ENCODE data around the gene PCCA. TPM values are rescaled to one million over a fixed set of nuclear protein-coding genes. Genes with fewer than 3 reads are reported as not detected.

PCCA gene
- total and polyA plus RNA-seq, 2 of the 13 experiments (the other 11 are each of a cell fraction or from before 2014, with no cell fraction given) = 15.0 to 32.2 TPM

DNA sequence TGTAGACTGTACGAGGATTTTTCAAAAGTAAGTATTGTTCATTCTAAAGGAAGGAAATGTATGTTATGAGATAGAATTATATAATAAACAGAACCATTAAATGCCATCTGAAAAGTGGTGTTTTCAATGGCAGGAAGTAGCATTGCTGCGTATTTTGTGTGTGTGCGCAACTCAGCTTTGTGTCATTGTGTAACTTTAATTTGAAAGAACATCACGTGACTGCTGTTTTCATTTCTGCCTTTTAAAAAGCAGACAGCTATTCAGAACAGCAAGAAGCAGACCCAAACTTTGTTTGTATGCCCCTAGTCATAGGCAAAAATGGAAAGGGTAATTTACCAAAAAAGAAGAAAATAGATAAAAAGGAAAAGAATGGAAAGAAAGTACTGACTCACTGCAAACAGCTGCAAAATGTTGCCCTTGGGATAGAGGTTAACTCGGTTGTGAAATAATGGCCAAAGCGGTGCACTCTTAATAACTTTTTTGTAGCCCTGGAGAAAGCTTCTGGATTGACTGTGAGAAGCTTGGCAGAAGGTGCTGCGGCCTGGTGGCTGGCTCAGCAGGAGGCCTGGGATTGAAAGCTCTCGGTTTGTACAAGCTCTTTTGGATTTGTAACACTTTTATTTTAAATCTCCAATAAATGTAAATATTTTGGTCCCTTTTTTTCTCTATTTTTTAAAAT is 402.4 kb downstream of the PCCA start (continued):
- TF ChIP-seq, protein P1, sequence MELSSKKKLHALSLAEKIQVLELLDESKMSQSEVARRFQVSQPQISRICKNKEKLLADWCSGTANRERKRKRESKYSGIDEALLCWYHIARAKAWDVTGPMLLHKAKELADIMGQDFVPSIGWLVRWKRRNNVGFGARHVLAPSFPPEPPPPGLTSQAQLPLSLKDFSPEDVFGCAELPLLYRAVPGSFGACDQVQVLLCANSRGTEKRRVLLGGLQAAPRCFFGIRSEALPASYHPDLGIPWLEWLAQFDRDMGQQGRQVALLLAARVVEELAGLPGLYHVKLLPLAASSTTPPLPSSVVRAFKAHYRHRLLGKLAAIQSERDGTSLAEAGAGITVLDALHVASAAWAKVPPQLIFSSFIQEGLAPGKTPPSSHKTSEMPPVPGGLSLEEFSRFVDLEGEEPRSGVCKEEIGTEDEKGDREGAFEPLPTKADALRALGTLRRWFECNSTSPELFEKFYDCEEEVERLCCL (CRISPR knock-in tag; IDR thresholded peaks at IDR 0.05; ENCODE audit: borderline replicate concordance) = no peak
- TF ChIP-seq ZNF674 (CRISPR knock-in tag; IDR thresholded peaks at IDR 0.05; ENCODE audit: low read depth) (no peak), ELF1 (CRISPR knock-in tag; IDR thresholded peaks at IDR 0.05) (no peak)

DNA sequence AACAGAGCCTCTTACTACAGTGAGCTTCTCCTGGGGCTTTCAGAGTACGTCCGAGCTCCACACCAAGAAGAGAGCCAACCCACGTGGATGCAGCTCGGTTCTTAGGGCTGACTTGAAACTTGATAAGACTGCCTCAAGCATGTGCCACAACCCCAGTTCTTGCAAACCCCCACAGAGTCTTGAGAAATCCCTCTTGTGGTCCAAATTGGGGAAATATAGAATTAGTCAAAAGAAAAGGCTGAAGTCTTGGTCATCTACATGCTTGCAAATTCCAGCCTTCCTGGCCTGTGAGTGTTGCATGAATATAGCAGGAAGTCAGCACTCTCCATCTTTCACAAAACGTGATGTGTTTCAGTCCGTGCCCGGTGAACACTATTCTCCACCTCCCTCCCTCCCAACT is 404.5 kb downstream of the PCCA start:
- Histone ChIP-seq H3K27ac (ENCODE audit: extremely low read length, insufficient read depth, low read length) (no peak overlapping the region), H3K27me3 (ENCODE audit: control insufficient read depth in 1 of 2, insufficient read depth in 2 of 2, low read length in 2 of 2) (no peaks in the 10 kb centered on the region; a peak in 1 of 5 replicates), H4K20me1 (ENCODE audit: insufficient read depth, low read length) (no peaks in the 10 kb centered on the region), H2AFZ (ENCODE audit: low read length) (no peak overlapping the region), H3K9ac (ENCODE audit: insufficient read depth, low read depth, low read length) (no peak overlapping the region), H3K36me3 (replicated peaks in 1 of 2; ENCODE audit: control insufficient read depth in 1 of 2, insufficient read depth in 2 of 2, low read length in 2 of 2) (no peaks in the 10 kb centered on the region; a peak in 2 of 5 replicates), H3K4me2 (ENCODE audit: low read depth, low read length) (no peak overlapping the region), H3K4me1 (ENCODE audit: insufficient read depth, low read length) (peaks cover 16% of the 10 kb centered on the region), H3K4me3 (replicated peaks in 1 of 3; ENCODE audit: insufficient read depth in 1 of 3, low read depth in 2 of 3, low read length in 3 of 3) (no peak overlapping the region), H3K9me3 (ENCODE audit: low read length) (no peaks in the 10 kb centered on the region), H3K79me2 (ENCODE audit: insufficient read depth, low read length) (no peaks in the 10 kb centered on the region)
- TF ChIP-seq BRCA1 (CRISPR knock-in tag; IDR thresholded peaks at IDR 0.05) (no peak), EP300 (IDR thresholded peaks at IDR 0.05; ENCODE audit: low read depth in 2 of 2, low read length in 2 of 2) (no peak), EP300 (CRISPR knock-in tag; IDR thresholded peaks at IDR 0.05; ENCODE audit: borderline replicate concordance) (no peak), CCDC6 (CRISPR knock-in tag; IDR thresholded peaks at IDR 0.05) (no peak), RBM39 (IDR thresholded peaks at IDR 0.05; ENCODE audit: low read depth, low read length, poor library complexity, severe bottlenecking) (no peak), TAF15 (IDR thresholded peaks at IDR 0.05; ENCODE audit: low read depth, low read length, poor library complexity, severe bottlenecking) (no peak), BRD4 (CRISPR knock-in tag; IDR thresholded peaks at IDR 0.05) (no peak), RBFOX2 (IDR thresholded peaks at IDR 0.05; ENCODE audit: low read depth, low read length) (no peak)
- TF ChIP-seq, protein P2, sequence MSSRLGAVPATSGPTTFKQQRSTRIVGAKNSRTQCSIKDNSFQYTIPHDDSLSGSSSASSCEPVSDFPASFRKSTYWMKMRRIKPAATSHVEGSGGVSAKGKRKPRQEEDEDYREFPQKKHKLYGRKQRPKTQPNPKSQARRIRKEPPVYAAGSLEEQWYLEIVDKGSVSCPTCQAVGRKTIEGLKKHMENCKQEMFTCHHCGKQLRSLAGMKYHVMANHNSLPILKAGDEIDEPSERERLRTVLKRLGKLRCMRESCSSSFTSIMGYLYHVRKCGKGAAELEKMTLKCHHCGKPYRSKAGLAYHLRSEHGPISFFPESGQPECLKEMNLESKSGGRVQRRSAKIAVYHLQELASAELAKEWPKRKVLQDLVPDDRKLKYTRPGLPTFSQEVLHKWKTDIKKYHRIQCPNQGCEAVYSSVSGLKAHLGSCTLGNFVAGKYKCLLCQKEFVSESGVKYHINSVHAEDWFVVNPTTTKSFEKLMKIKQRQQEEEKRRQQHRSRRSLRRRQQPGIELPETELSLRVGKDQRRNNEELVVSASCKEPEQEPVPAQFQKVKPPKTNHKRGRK (CRISPR knock-in tag; IDR thresholded peaks at IDR 0.05) = no peak
- intact Hi-C loops (cut with micrococcal nuclease; ENCODE audit: unreplicated experiment) = no loop called here
- DNase-seq (ENCODE audit: low spot score) (no peak), FAIRE-seq (no peak), ATAC-seq (no peak)
- no TSS peak for BruUV-seq (replicated peaks)
- ChIA-PET POLR2A (no interaction called here), CTCF (ENCODE audit: low intra/inter-chr PET ratio, low total read pairs) (no interaction called here)
- in situ Hi-C loops (cut with HindIII; ENCODE audit: extremely low pct_ligation_motif_present, low pct_unique_long_range_greater_than_20kb) = no loop called here
- WGBS (ENCODE audit: low lambda C conversion rate) = 98% methylated on average over 7 of the region's 7 CpGs
